ENCODE data around the gene ADAMTS19. TPM values are rescaled to one million over a fixed set of nuclear protein-coding genes. Genes with fewer than 3 reads are reported as not detected.

ADAMTS19 gene
- total RNA-seq, 2 experiments from 2014 or later = not detected

- no peaks in the 10 kb centered on the region for H3K4me1 ChIP-seq (ENCODE audit: insufficient read depth, low read length, poor library complexity, severe bottlenecking)
- no peaks in the 10 kb centered on the region for H3K9me3 ChIP-seq (ENCODE audit: low read length)
- H3K27ac ChIP-seq (ENCODE audit: low read depth, low read length, poor library complexity, severe bottlenecking) = no peak overlapping the region
- no peaks in the 10 kb centered on the region for H4K20me1 ChIP-seq (ENCODE audit: insufficient read depth, low read length)
- no TSS peak for BruUV-seq (replicated peaks)
- no peak overlapping the region for H2AFZ ChIP-seq (ENCODE audit: low read length)
- H3K9me2 ChIP-seq (ENCODE audit: insufficient read depth, low read length) = no peaks in the 10 kb centered on the region
- no peak overlapping the region for H3K4me3 ChIP-seq (ENCODE audit: low read depth, low read length, poor library complexity, severe bottlenecking)
- no peaks in the 10 kb centered on the region for H3K79me2 ChIP-seq (ENCODE audit: insufficient read depth, low read depth, low read length)
- POLR2A ChIA-PET = interaction anchor here (0.5 to 0.6 kb wide), 2 partner anchors 9 to 163 kb away, joined by 4 read pairs; no protein-coding TSS in a partner anchor
- no peak overlapping the region for H3K4me2 ChIP-seq (ENCODE audit: low read length)
- CTCF ChIA-PET (ENCODE audit: unreplicated experiment) = no interaction called here
- intact Hi-C loops (cut with micrococcal nuclease; ENCODE audit: unreplicated experiment) = no loop called here
- H3K36me3 ChIP-seq (ENCODE audit: insufficient read depth, low read length) = no peaks in the 10 kb centered on the region
- no peak for DNase-seq (ENCODE audit: low spot score)
- TF ChIP-seq EZH2phosphoT487 (IDR thresholded peaks at IDR 0.05; ENCODE audit: borderline replicate concordance, low read depth, low read length) = no peak
- TF ChIP-seq CTCF (conservative IDR thresholded peaks at IDR 0.05; ENCODE audit: low read length) = no peak
Observed at GRCh38 chr5:129506086-129506485, 46.0 kb downstream of the ADAMTS19 start.

GRCh38 chr5:129506950-129507349, 46.9 kb downstream of the ADAMTS19 start:
- intact Hi-C loops (cut with micrococcal nuclease; ENCODE audit: unreplicated experiment) = no loop called here
- H3K36me3 ChIP-seq (ENCODE audit: insufficient read depth, low read length) = no peaks in the 10 kb centered on the region
- no peak overlapping the region for H3K27ac ChIP-seq (ENCODE audit: low read depth, low read length, poor library complexity, severe bottlenecking)
- no peaks in the 10 kb centered on the region for H4K20me1 ChIP-seq (ENCODE audit: insufficient read depth, low read length)
- no peak overlapping the region for H3K4me2 ChIP-seq (ENCODE audit: low read length)
- H3K79me2 ChIP-seq (ENCODE audit: insufficient read depth, low read depth, low read length) = no peaks in the 10 kb centered on the region
- ChIA-PET CTCF (ENCODE audit: unreplicated experiment) (no interaction called here), POLR2A (interaction anchor here (0.6 kb wide), 1 partner anchor 18 kb away, joined by 3 read pairs; no protein-coding TSS in a partner anchor)
- no peaks in the 10 kb centered on the region for H3K4me1 ChIP-seq (ENCODE audit: insufficient read depth, low read length, poor library complexity, severe bottlenecking)
- H2AFZ ChIP-seq (ENCODE audit: low read length) = no peak overlapping the region
- no peak for DNase-seq (ENCODE audit: low spot score)
- no peaks in the 10 kb centered on the region for H3K9me2 ChIP-seq (ENCODE audit: insufficient read depth, low read length)
- no peak overlapping the region for H3K4me3 ChIP-seq (ENCODE audit: low read depth, low read length, poor library complexity, severe bottlenecking)
- H3K9me3 ChIP-seq (ENCODE audit: low read length) = no peaks in the 10 kb centered on the region
- TF ChIP-seq EZH2phosphoT487 (IDR thresholded peaks at IDR 0.05; ENCODE audit: borderline replicate concordance, low read depth, low read length) (no peak), CTCF (conservative IDR thresholded peaks at IDR 0.05; ENCODE audit: low read length) (no peak)
- BruUV-seq (replicated peaks) = no TSS peak

GRCh38 chr5:129507527-129507926, 47.4 kb downstream of the ADAMTS19 start:
- Histone ChIP-seq H3K4me3 (ENCODE audit: low read depth, low read length, poor library complexity, severe bottlenecking) (no peak overlapping the region), H3K9me3 (ENCODE audit: low read length) (no peaks in the 10 kb centered on the region), H4K20me1 (ENCODE audit: insufficient read depth, low read length) (no peaks in the 10 kb centered on the region), H2AFZ (ENCODE audit: low read length) (no peak overlapping the region), H3K9me2 (ENCODE audit: insufficient read depth, low read length) (no peaks in the 10 kb centered on the region), H3K4me2 (ENCODE audit: low read length) (no peak overlapping the region), H3K4me1 (ENCODE audit: insufficient read depth, low read length, poor library complexity, severe bottlenecking) (no peaks in the 10 kb centered on the region), H3K36me3 (ENCODE audit: insufficient read depth, low read length) (no peaks in the 10 kb centered on the region), H3K27ac (ENCODE audit: low read depth, low read length, poor library complexity, severe bottlenecking) (no peak overlapping the region), H3K79me2 (ENCODE audit: insufficient read depth, low read depth, low read length) (no peaks in the 10 kb centered on the region)
- POLR2A ChIA-PET = no interaction called here
- TF ChIP-seq EZH2phosphoT487 (IDR thresholded peaks at IDR 0.05; ENCODE audit: borderline replicate concordance, low read depth, low read length) (no peak), CTCF (conservative IDR thresholded peaks at IDR 0.05; ENCODE audit: low read length) (no peak)
- intact Hi-C loops (cut with micrococcal nuclease; ENCODE audit: unreplicated experiment) = no loop called here
- no peak for DNase-seq (ENCODE audit: low spot score)
- CTCF ChIA-PET (ENCODE audit: unreplicated experiment) = no interaction called here
- no TSS peak for BruUV-seq (replicated peaks)
